WTC11 (cell line): ENCODE results near the gene RASGRF1. TPM values are rescaled to one million over a fixed set of nuclear protein-coding genes. Genes with fewer than 3 reads are reported as not detected.

ENCODE experiments used
- ATAC-seq: fragments of 200-7000 bp; cut with Tn5 transposase; 2 replicates; pipeline ENCODE4 v1.10.0; 2021; ENCODE audit warnings: mild to moderate bottlenecking, moderate library complexity
- CTCF ChIA-PET: fragments of 300-600 bp; sonication (Branson Sonifier 250); formaldehyde crosslinking; loops from one replicate; lab custom pipeline; 2021; ENCODE audit warnings: antibody characterized with exemption; lab: Charles Lee
- POLR2A ChIA-PET: fragments of 350-600 bp; sonication (Branson Sonifier 250); formaldehyde crosslinking; loops from one replicate; lab custom pipeline; 2021; ENCODE audit warnings: antibody characterized with exemption; lab: Charles Lee
- DNase-seq: peaks from one replicate; pipeline ENCODE4 v3.0.0; 2021; ENCODE audit warnings: low spot score
- H3K27ac Mint-ChIP-seq: 2 replicates; pipeline ENCODE4 v1.8.0; 2021; ENCODE audit warnings: mixed read lengths
- H3K27me3 Mint-ChIP-seq: 2 replicates; pipeline ENCODE4 v1.8.0; 2021; ENCODE audit warnings: low read depth, mild to moderate bottlenecking, moderate library complexity, mixed read lengths
- H3K36me3 Mint-ChIP-seq: 2 replicates; pipeline ENCODE4 v1.8.0; 2021; ENCODE audit warnings: mixed read lengths
- H3K4me1 Mint-ChIP-seq: 2 replicates; pipeline ENCODE4 v1.8.0; 2022; ENCODE audit warnings: mixed read lengths
- H3K4me3 Mint-ChIP-seq: 2 replicates; pipeline ENCODE4 v1.8.0; 2021; ENCODE audit warnings: mild to moderate bottlenecking, moderate library complexity, mixed read lengths
- H3K9me3 Mint-ChIP-seq: 2 replicates; pipeline ENCODE4 v1.8.0; 2021; ENCODE audit warnings: mixed read lengths
- CREM ChIP-seq: sonication (generic); formaldehyde crosslinking; IDR thresholded peaks from 2 replicates; pipeline ENCODE4 v1.8.1; 2022; ENCODE audit warnings: mild to moderate bottlenecking, missing genetic modification reagents, moderate library complexity
- ELF4 ChIP-seq: sonication (generic); formaldehyde crosslinking; IDR thresholded peaks from 2 replicates; pipeline ENCODE4 v1.8.1; 2022; ENCODE audit warnings: low read depth, mild to moderate bottlenecking, moderate library complexity, missing genetic modification reagents
- FOXP1 ChIP-seq: sonication (generic); formaldehyde crosslinking; IDR thresholded peaks from 2 replicates; pipeline ENCODE4 v1.8.0; 2022; ENCODE audit warnings: missing genetic modification reagents, mild to moderate bottlenecking, moderate library complexity, borderline replicate concordance
- JAZF1 ChIP-seq: fragments of 250-450 bp; sonication (Bioruptor Pico); IDR thresholded peaks from 2 replicates; pipeline ENCODE4 v1.9.0; 2021; ENCODE audit warnings: moderate library complexity, mild to moderate bottlenecking, inconsistent platforms
- NR3C1 ChIP-seq: sonication (generic); formaldehyde crosslinking; conservative IDR thresholded peaks from 2 replicates; pipeline ENCODE4 v1.8.1; 2023; ENCODE audit warnings: low read depth, mild to moderate bottlenecking, missing genetic modification reagents
- RORB ChIP-seq: fragments of 250-450 bp; sonication (Bioruptor Pico); IDR thresholded peaks from 2 replicates; pipeline ENCODE4 v1.9.0; 2021; ENCODE audit warnings: mild to moderate bottlenecking
- ZNF416 ChIP-seq: fragments of 250-450 bp; sonication (Bioruptor Pico); IDR thresholded peaks from 2 replicates; pipeline ENCODE4 v1.9.0; 2021; ENCODE audit warnings: mild to moderate bottlenecking, inconsistent platforms
- total RNA-seq: library from RNA; stranded (reverse); gene quantifications from 3 replicates; pipeline ENCODE4 v1.2.3, GENCODE V29; 2021
- TF ChIP-seq, protein P1 (sequence below): fragments of 250-450 bp; sonication (Bioruptor Pico); IDR thresholded peaks from 2 replicates; pipeline ENCODE4 v1.9.0; 2021; ENCODE audit warnings: mild to moderate bottlenecking
- TF ChIP-seq, protein P2 (sequence below): sonication (generic); formaldehyde crosslinking; IDR thresholded peaks from 2 replicates; pipeline ENCODE4 v1.8.1; 2022; ENCODE audit warnings: low read depth, mild to moderate bottlenecking, moderate library complexity, missing genetic modification reagents, borderline replicate concordance
- TF ChIP-seq, protein P3 (sequence below): sonication (generic); formaldehyde crosslinking; conservative IDR thresholded peaks from 2 replicates; pipeline ENCODE4 v1.8.1; 2023; ENCODE audit warnings: mild to moderate bottlenecking, low read depth, missing genetic modification reagents, moderate library complexity
- TF ChIP-seq, protein P4 (sequence below): fragments of 200-600 bp; IDR thresholded peaks from 2 replicates; pipeline ENCODE4 v1.8.0; 2022; ENCODE audit warnings: antibody characterized with exemption
- TF ChIP-seq, protein P5 (sequence below): sonication (generic); formaldehyde crosslinking; IDR thresholded peaks from 2 replicates; pipeline ENCODE4 v1.8.1; 2023; ENCODE audit warnings: mild to moderate bottlenecking, missing genetic modification reagents, moderate library complexity
- TF ChIP-seq, protein P6 (sequence below): fragments of 250-450 bp; sonication (Bioruptor Pico); conservative IDR thresholded peaks from 2 replicates; pipeline ENCODE4 v1.9.0; 2021; ENCODE audit warnings: mild to moderate bottlenecking
- TF ChIP-seq, protein P7 (sequence below): fragments of 250-450 bp; sonication (Bioruptor Pico); IDR thresholded peaks from 2 replicates; pipeline ENCODE4 v1.9.0; 2021; ENCODE audit warnings: moderate library complexity, mild to moderate bottlenecking, inconsistent platforms, borderline replicate concordance
- TF ChIP-seq, protein P8 (sequence below): sonication (generic); formaldehyde crosslinking; IDR thresholded peaks from 2 replicates; pipeline ENCODE4 v1.8.0; 2023; ENCODE audit warnings: missing genetic modification reagents, mild to moderate bottlenecking, borderline replicate concordance
- TF ChIP-seq, protein P9 (sequence below): sonication (generic); formaldehyde crosslinking; IDR thresholded peaks from 2 replicates; pipeline ENCODE4 v1.8.0; 2023; ENCODE audit warnings: mild to moderate bottlenecking, missing genetic modification reagents

Gene RASGRF1
- total RNA-seq, 1 experiment from 2014 or later: 0.85 TPM

DNA sequence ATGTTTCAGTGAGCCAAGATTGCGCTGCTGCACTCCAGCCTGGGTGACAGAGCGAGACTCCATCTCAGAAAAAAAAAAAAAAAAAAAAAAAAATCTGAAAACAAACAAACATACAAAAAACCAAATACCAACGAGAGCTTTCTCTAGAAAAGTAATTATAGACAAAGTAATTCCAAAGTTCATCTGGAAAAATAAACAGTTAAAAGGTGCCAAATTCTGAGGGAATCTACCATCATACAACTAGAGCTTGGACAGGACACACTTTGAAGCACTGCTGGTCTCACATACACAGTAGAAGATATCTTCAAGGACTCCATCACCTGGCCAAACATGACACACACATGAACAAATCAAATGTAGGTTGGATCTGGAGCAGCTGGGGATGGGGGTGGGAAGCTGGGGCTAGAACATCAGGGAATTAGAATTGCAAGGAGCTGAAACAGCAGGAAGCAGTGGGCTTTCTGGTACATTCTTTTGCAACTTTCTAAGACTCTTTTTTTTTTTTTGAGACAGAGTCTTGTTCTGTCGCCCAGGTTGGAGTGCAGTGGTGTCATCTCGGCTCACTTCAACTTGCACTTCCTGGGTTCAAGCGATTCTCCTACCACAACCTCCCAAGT lies 104.6 kb downstream of the RASGRF1 start:
- DNase-seq: no peak
- H3K27ac Mint-ChIP-seq: no peak overlapping the region
- ATAC-seq: no peak
- no peaks in the 10 kb centered on the region; the same call in 1 of the 2 replicates for H3K27me3 Mint-ChIP-seq
- ChIA-PET POLR2A (no interaction called here), CTCF (interaction anchor here (0.9 to 2.3 kb wide), 2 partner anchors 21 to 78 kb away, joined by 6 to 16 read pairs; no protein-coding TSS in a partner anchor)
- H3K4me1 Mint-ChIP-seq: no peaks in the 10 kb centered on the region
- H3K4me3 Mint-ChIP-seq: no peak overlapping the region
- no peak for TF ChIP-seq ZNF416 (CRISPR knock-in tag)
- TF ChIP-seq CREM: no peak
- no peak for TF ChIP-seq NR3C1 (CRISPR knock-in tag)
- TF ChIP-seq, protein P1, sequence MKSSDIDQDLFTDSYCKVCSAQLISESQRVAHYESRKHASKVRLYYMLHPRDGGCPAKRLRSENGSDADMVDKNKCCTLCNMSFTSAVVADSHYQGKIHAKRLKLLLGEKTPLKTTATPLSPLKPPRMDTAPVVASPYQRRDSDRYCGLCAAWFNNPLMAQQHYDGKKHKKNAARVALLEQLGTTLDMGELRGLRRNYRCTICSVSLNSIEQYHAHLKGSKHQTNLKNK (CRISPR knock-in tag): no peak
- no peak for TF ChIP-seq FOXP1 (CRISPR knock-in tag)
- TF ChIP-seq, protein P2, sequence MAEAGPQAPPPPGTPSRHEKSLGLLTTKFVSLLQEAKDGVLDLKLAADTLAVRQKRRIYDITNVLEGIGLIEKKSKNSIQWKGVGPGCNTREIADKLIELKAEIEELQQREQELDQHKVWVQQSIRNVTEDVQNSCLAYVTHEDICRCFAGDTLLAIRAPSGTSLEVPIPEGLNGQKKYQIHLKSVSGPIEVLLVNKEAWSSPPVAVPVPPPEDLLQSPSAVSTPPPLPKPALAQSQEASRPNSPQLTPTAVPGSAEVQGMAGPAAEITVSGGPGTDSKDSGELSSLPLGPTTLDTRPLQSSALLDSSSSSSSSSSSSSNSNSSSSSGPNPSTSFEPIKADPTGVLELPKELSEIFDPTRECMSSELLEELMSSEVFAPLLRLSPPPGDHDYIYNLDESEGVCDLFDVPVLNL (CRISPR knock-in tag): no peak
- no peak for TF ChIP-seq JAZF1
- no peak for TF ChIP-seq RORB
- TF ChIP-seq, protein P3, sequence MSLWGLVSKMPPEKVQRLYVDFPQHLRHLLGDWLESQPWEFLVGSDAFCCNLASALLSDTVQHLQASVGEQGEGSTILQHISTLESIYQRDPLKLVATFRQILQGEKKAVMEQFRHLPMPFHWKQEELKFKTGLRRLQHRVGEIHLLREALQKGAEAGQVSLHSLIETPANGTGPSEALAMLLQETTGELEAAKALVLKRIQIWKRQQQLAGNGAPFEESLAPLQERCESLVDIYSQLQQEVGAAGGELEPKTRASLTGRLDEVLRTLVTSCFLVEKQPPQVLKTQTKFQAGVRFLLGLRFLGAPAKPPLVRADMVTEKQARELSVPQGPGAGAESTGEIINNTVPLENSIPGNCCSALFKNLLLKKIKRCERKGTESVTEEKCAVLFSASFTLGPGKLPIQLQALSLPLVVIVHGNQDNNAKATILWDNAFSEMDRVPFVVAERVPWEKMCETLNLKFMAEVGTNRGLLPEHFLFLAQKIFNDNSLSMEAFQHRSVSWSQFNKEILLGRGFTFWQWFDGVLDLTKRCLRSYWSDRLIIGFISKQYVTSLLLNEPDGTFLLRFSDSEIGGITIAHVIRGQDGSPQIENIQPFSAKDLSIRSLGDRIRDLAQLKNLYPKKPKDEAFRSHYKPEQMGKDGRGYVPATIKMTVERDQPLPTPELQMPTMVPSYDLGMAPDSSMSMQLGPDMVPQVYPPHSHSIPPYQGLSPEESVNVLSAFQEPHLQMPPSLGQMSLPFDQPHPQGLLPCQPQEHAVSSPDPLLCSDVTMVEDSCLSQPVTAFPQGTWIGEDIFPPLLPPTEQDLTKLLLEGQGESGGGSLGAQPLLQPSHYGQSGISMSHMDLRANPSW (CRISPR knock-in tag): no peak
- TF ChIP-seq, protein P4, sequence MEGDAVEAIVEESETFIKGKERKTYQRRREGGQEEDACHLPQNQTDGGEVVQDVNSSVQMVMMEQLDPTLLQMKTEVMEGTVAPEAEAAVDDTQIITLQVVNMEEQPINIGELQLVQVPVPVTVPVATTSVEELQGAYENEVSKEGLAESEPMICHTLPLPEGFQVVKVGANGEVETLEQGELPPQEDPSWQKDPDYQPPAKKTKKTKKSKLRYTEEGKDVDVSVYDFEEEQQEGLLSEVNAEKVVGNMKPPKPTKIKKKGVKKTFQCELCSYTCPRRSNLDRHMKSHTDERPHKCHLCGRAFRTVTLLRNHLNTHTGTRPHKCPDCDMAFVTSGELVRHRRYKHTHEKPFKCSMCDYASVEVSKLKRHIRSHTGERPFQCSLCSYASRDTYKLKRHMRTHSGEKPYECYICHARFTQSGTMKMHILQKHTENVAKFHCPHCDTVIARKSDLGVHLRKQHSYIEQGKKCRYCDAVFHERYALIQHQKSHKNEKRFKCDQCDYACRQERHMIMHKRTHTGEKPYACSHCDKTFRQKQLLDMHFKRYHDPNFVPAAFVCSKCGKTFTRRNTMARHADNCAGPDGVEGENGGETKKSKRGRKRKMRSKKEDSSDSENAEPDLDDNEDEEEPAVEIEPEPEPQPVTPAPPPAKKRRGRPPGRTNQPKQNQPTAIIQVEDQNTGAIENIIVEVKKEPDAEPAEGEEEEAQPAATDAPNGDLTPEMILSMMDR: no peak
- TF ChIP-seq, protein P5, sequence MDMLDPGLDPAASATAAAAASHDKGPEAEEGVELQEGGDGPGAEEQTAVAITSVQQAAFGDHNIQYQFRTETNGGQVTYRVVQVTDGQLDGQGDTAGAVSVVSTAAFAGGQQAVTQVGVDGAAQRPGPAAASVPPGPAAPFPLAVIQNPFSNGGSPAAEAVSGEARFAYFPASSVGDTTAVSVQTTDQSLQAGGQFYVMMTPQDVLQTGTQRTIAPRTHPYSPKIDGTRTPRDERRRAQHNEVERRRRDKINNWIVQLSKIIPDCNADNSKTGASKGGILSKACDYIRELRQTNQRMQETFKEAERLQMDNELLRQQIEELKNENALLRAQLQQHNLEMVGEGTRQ (CRISPR knock-in tag): no peak
- TF ChIP-seq ELF4: no peak
- TF ChIP-seq, protein P6, sequence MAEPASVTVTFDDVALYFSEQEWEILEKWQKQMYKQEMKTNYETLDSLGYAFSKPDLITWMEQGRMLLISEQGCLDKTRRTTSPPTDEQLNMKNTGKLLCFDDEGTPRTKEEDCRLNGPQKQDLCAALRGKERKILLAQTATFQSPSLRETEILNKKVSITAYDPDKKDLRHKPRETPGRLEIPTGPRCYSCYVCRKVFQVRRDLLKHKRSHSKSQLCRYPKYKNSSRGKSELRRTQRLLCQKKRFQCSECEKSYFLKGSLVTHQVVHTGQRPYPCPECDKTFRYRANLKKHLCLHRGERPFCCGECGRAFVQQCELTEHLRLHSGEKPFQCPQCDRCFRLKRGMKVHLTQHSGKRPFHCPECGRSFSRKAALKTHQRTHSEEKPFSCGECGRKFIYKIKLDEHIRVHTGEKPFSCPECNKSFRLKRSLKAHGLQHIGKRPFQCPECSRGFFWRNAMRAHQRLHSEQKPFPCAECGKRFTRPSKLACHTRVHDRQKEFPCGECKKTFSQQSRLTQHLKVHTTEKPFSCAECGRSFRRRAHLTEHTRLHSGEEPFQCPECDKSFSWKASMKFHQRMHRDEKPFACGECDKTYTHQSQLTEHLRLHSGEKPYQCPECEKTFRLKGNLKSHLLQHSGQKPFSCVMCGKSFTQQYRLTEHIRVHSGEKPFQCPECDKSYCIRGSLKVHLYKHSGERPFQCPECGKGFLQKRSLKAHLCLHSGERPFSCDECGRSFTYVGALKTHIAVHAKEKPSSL: no peak
- no peaks in the 10 kb centered on the region for H3K9me3 Mint-ChIP-seq
- no peaks in the 10 kb centered on the region for H3K36me3 Mint-ChIP-seq

DNA sequence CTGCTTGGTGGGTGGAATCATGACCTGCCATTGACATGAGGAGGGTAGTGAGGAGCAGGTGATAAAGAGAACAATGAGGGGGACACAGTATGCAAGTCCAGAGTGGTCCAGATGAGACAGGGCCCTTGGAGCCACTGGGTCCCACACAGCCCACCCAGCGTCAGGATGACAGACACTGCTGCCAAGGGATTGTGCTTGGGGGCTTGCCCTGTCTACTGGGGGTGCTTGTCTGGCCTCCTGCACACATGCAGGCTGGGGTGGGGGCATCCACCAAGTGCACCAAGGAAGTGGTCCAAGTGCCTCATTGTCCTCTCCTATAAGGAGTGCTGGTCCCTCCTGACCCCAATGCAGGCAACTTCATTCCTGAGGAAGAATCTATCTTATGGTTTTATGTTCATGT lies 106.5 kb downstream of the RASGRF1 start:
- H3K4me3 Mint-ChIP-seq: no peak overlapping the region
- ChIA-PET CTCF (interaction anchor here (1.0 kb wide), 1 partner anchor 23 kb away, joined by 3 read pairs; no protein-coding TSS in a partner anchor), POLR2A (no interaction called here)
- no peaks in the 10 kb centered on the region for H3K9me3 Mint-ChIP-seq
- no peak for DNase-seq
- no peak for ATAC-seq
- H3K27me3 Mint-ChIP-seq: peaks cover 2% of the 10 kb centered on the region
- peaks cover 6% of the 10 kb centered on the region for H3K4me1 Mint-ChIP-seq
- H3K27ac Mint-ChIP-seq: no peak overlapping the region
- no peaks in the 10 kb centered on the region for H3K36me3 Mint-ChIP-seq
- TF ChIP-seq, protein P7, sequence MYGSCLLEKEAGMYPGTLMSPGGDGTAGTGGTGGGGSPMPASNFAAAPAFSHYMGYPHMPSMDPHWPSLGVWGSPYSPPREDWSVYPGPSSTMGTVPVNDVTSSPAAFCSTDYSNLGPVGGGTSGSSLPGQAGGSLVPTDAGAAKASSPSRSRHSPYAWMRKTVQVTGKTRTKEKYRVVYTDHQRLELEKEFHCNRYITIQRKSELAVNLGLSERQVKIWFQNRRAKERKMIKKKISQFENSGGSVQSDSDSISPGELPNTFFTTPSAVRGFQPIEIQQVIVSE: no peak
- TF ChIP-seq ZNF416 (CRISPR knock-in tag): no peak
- TF ChIP-seq, protein P8, sequence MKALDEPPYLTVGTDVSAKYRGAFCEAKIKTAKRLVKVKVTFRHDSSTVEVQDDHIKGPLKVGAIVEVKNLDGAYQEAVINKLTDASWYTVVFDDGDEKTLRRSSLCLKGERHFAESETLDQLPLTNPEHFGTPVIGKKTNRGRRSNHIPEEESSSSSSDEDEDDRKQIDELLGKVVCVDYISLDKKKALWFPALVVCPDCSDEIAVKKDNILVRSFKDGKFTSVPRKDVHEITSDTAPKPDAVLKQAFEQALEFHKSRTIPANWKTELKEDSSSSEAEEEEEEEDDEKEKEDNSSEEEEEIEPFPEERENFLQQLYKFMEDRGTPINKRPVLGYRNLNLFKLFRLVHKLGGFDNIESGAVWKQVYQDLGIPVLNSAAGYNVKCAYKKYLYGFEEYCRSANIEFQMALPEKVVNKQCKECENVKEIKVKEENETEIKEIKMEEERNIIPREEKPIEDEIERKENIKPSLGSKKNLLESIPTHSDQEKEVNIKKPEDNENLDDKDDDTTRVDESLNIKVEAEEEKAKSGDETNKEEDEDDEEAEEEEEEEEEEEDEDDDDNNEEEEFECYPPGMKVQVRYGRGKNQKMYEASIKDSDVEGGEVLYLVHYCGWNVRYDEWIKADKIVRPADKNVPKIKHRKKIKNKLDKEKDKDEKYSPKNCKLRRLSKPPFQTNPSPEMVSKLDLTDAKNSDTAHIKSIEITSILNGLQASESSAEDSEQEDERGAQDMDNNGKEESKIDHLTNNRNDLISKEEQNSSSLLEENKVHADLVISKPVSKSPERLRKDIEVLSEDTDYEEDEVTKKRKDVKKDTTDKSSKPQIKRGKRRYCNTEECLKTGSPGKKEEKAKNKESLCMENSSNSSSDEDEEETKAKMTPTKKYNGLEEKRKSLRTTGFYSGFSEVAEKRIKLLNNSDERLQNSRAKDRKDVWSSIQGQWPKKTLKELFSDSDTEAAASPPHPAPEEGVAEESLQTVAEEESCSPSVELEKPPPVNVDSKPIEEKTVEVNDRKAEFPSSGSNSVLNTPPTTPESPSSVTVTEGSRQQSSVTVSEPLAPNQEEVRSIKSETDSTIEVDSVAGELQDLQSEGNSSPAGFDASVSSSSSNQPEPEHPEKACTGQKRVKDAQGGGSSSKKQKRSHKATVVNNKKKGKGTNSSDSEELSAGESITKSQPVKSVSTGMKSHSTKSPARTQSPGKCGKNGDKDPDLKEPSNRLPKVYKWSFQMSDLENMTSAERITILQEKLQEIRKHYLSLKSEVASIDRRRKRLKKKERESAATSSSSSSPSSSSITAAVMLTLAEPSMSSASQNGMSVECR (CRISPR knock-in tag): no peak
- TF ChIP-seq, protein P9, sequence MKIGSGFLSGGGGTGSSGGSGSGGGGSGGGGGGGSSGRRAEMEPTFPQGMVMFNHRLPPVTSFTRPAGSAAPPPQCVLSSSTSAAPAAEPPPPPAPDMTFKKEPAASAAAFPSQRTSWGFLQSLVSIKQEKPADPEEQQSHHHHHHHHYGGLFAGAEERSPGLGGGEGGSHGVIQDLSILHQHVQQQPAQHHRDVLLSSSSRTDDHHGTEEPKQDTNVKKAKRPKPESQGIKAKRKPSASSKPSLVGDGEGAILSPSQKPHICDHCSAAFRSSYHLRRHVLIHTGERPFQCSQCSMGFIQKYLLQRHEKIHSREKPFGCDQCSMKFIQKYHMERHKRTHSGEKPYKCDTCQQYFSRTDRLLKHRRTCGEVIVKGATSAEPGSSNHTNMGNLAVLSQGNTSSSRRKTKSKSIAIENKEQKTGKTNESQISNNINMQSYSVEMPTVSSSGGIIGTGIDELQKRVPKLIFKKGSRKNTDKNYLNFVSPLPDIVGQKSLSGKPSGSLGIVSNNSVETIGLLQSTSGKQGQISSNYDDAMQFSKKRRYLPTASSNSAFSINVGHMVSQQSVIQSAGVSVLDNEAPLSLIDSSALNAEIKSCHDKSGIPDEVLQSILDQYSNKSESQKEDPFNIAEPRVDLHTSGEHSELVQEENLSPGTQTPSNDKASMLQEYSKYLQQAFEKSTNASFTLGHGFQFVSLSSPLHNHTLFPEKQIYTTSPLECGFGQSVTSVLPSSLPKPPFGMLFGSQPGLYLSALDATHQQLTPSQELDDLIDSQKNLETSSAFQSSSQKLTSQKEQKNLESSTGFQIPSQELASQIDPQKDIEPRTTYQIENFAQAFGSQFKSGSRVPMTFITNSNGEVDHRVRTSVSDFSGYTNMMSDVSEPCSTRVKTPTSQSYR: no peak
